Colonic mucosa (tissue), 4 donors: Measurements from ENCODE around the gene GLB1L2. TPM values are rescaled to one million over a fixed set of nuclear protein-coding genes. Genes with fewer than 3 reads are reported as not detected.
A peak's percentile ranks its signal among the peaks of the same experiment; 100 is the strongest.

Experiments
- DNase-seq: peaks from one replicate; pipeline ENCODE4 v3.0.0-alpha.2; 2020
- H3K27ac ChIP-seq: fragments of 200-600 bp; one replicate; pipeline ENCODE4 v1.8.0; 2021
- H3K27me3 ChIP-seq: fragments of 200-600 bp; one replicate; pipeline ENCODE4 v1.8.0; 2021
- H3K36me3 ChIP-seq: fragments of 200-600 bp; one replicate; pipeline ENCODE4 v1.8.0; 2021
- H3K4me1 ChIP-seq: fragments of 200-600 bp; one replicate; pipeline ENCODE4 v1.8.0; 2021; ENCODE audit warnings: mild to moderate bottlenecking
- H3K4me3 ChIP-seq: fragments of 200-600 bp; one replicate; pipeline ENCODE4 v1.8.0; 2021
- H3K9ac ChIP-seq, 2 donors: one replicate each; pipeline ENCODE4 v1.7.0; 2013; ENCODE audit warnings: control low read depth in 2 of 2, low read depth in 2 of 2, low read length in 2 of 2
- H3K9me3 ChIP-seq: fragments of 200-600 bp; one replicate; pipeline ENCODE4 v1.8.0; 2021
- intact Hi-C: fragments of 100-400 bp; cut with DNase I; formaldehyde crosslinking; loops from one replicate; pipeline ENCODE4 v1.14.1; 2022
- total RNA-seq, 2 donors: library from RNA; stranded (reverse); fragmentation: NEBNext Ultra II Directional in 1 of 2; extraction: Animal tissue kit (Norgen Biotek cat#: 25700) in 1 of 2; gene quantifications; one replicate each; pipeline ENCODE4 v1.2.1, GENCODE V29; 2021
- TF ChIP-seq, protein P1 (sequence below): fragments of 200-600 bp; IDR thresholded peaks from one replicate; pipeline ENCODE4 v1.8.0; 2022; ENCODE audit warnings: antibody characterized with exemption, mild to moderate bottlenecking
- donor health status: healthy.
- donor health status: DM: no; HTN: no; CAD: no.
- donor health status: DM: no; HTN: no; CAD: no.

Gene GLB1L2
- total RNA-seq, 2 donors from 2014 or later, result 27.2 to 31.3 TPM

DNA sequence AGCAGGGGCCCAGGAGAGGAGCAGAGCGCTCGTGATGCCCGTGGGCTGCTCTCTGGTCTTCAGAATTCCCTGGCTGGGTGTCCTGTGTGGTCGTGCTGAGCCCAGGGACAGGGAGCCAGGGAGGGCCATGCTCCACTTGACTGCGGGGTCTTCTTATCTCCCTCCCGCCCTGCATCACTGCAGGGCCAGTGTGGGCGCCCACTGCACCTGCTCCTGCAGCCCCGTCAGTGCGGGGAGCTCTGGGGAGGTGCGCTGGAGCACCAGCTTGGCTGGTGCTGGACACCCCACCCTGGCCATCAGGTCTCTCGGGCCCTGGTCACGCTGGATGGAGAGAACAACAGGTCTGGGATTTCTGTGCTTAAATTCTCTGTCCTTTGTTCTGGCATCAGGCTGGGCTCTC lies 48.4 kb downstream of the GLB1L2 start:
- DNase-seq, result no peak
- no peak overlapping the region for H3K27ac ChIP-seq
- H3K9ac ChIP-seq, result peak overlapping the region in 1 of 2 donors; percentile 12
- intact Hi-C loops, result no loop called here
- no peak overlapping the region for H3K4me3 ChIP-seq
- H3K27me3 ChIP-seq, result no peaks in the 10 kb centered on the region
- H3K9me3 ChIP-seq, result no peaks in the 10 kb centered on the region
- H3K4me1 ChIP-seq, result no peaks in the 10 kb centered on the region
- TF ChIP-seq, protein P1, sequence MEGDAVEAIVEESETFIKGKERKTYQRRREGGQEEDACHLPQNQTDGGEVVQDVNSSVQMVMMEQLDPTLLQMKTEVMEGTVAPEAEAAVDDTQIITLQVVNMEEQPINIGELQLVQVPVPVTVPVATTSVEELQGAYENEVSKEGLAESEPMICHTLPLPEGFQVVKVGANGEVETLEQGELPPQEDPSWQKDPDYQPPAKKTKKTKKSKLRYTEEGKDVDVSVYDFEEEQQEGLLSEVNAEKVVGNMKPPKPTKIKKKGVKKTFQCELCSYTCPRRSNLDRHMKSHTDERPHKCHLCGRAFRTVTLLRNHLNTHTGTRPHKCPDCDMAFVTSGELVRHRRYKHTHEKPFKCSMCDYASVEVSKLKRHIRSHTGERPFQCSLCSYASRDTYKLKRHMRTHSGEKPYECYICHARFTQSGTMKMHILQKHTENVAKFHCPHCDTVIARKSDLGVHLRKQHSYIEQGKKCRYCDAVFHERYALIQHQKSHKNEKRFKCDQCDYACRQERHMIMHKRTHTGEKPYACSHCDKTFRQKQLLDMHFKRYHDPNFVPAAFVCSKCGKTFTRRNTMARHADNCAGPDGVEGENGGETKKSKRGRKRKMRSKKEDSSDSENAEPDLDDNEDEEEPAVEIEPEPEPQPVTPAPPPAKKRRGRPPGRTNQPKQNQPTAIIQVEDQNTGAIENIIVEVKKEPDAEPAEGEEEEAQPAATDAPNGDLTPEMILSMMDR, result no peak
- H3K36me3 ChIP-seq, result no peaks in the 10 kb centered on the region

- intact Hi-C loops, result no loop called here
- Histone ChIP-seq H3K4me1 (no peaks in the 10 kb centered on the region), H3K27me3 (no peaks in the 10 kb centered on the region), H3K36me3 (no peaks in the 10 kb centered on the region), H3K27ac (no peak overlapping the region), H3K9me3 (no peaks in the 10 kb centered on the region), H3K4me3 (no peak overlapping the region), H3K9ac (no peak overlapping the region)
- DNase-seq, result no peak
- TF ChIP-seq, protein P1, result no peak
Observed at GRCh38 chr11:134380785-134381184, 49.0 kb downstream of the GLB1L2 start.

GRCh38 chr11:134382257-134382656 lies 50.5 kb downstream of the GLB1L2 start:
- H3K27ac ChIP-seq, result no peak overlapping the region
- no peaks in the 10 kb centered on the region for H3K27me3 ChIP-seq
- no peak overlapping the region for H3K9ac ChIP-seq
- no peak for DNase-seq
- H3K9me3 ChIP-seq, result no peaks in the 10 kb centered on the region
- no peak overlapping the region for H3K4me3 ChIP-seq
- H3K36me3 ChIP-seq, result no peaks in the 10 kb centered on the region
- H3K4me1 ChIP-seq, result no peaks in the 10 kb centered on the region
- TF ChIP-seq, protein P1, result no peak
- intact Hi-C loops, result no loop called here

- no peak overlapping the region for H3K9ac ChIP-seq
Observed at GRCh38 chr11:134382830-134383229, 51.0 kb downstream of the GLB1L2 start.

GRCh38 chr11:134383576-134384221 lies 51.9 kb downstream of the GLB1L2 start:
- Histone ChIP-seq H3K4me3 (no peak overlapping the region), H3K36me3 (no peaks in the 10 kb centered on the region), H3K4me1 (no peaks in the 10 kb centered on the region), H3K27ac (no peak overlapping the region), H3K27me3 (no peaks in the 10 kb centered on the region), H3K9me3 (no peaks in the 10 kb centered on the region), H3K9ac (no peak overlapping the region)
- intact Hi-C loops, result no loop called here
- DNase-seq, result no peak
- TF ChIP-seq, protein P1, result no peak

More at GRCh38 chr11:134382830-134383229, 51.0 kb downstream of the GLB1L2 start:
- H3K27ac ChIP-seq, result no peak overlapping the region
- H3K4me1 ChIP-seq, result no peaks in the 10 kb centered on the region
- TF ChIP-seq, protein P1, result no peak
- no peak for DNase-seq
- no peaks in the 10 kb centered on the region for H3K36me3 ChIP-seq
- intact Hi-C loops, result no loop called here
- H3K27me3 ChIP-seq, result no peaks in the 10 kb centered on the region
- no peaks in the 10 kb centered on the region for H3K9me3 ChIP-seq
- H3K4me3 ChIP-seq, result no peak overlapping the region
